Measurements from ENCODE around the gene PAQR9.

GRCh38 chr3:142999881-143000280 lies 36.4 kb upstream of the PAQR9 start:
- TF ChIP-seq BHLHE40 (IDR thresholded peaks at IDR 0.05; ENCODE audit: low read depth, low read length) (no peak), POLR2A (IDR thresholded peaks at IDR 0.05; ENCODE audit: low read length) (no peak), NR3C1 (IDR thresholded peaks at IDR 0.05) (no peak), JUN (IDR thresholded peaks at IDR 0.05) (no peak), PHF8 (IDR thresholded peaks at IDR 0.05; ENCODE audit: borderline replicate concordance, low read depth) (no peak), FOXS1 (CRISPR knock-in tag; IDR thresholded peaks at IDR 0.05) (no peak), MAFK (IDR thresholded peaks at IDR 0.05; ENCODE audit: partially characterized antibody) (no peak), RFX5 (IDR thresholded peaks at IDR 0.05) (no peak), EP300 (IDR thresholded peaks at IDR 0.05) (no peak)
- TF ChIP-seq, protein P1, sequence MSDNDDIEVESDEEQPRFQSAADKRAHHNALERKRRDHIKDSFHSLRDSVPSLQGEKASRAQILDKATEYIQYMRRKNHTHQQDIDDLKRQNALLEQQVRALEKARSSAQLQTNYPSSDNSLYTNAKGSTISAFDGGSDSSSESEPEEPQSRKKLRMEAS (IDR thresholded peaks at IDR 0.05) = no peak
- TF ChIP-seq, protein P2, sequence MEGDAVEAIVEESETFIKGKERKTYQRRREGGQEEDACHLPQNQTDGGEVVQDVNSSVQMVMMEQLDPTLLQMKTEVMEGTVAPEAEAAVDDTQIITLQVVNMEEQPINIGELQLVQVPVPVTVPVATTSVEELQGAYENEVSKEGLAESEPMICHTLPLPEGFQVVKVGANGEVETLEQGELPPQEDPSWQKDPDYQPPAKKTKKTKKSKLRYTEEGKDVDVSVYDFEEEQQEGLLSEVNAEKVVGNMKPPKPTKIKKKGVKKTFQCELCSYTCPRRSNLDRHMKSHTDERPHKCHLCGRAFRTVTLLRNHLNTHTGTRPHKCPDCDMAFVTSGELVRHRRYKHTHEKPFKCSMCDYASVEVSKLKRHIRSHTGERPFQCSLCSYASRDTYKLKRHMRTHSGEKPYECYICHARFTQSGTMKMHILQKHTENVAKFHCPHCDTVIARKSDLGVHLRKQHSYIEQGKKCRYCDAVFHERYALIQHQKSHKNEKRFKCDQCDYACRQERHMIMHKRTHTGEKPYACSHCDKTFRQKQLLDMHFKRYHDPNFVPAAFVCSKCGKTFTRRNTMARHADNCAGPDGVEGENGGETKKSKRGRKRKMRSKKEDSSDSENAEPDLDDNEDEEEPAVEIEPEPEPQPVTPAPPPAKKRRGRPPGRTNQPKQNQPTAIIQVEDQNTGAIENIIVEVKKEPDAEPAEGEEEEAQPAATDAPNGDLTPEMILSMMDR (IDR thresholded peaks at IDR 0.05) = no peak
- TF ChIP-seq, protein P3, sequence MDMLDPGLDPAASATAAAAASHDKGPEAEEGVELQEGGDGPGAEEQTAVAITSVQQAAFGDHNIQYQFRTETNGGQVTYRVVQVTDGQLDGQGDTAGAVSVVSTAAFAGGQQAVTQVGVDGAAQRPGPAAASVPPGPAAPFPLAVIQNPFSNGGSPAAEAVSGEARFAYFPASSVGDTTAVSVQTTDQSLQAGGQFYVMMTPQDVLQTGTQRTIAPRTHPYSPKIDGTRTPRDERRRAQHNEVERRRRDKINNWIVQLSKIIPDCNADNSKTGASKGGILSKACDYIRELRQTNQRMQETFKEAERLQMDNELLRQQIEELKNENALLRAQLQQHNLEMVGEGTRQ (IDR thresholded peaks at IDR 0.05) = no peak
